GM12891 (cell line): ENCODE measurements around the gene ASIC1.

Source experiments
- PAX5 ChIP-seq: IDR thresholded peaks from 2 replicates; pipeline ENCODE4 v1.6.1; 2011; ENCODE audit warnings: low read length, moderate library complexity, mild to moderate bottlenecking; ENCODE audit not compliant: insufficient read depth, severe bottlenecking
- POLR2A ChIP-seq: IDR thresholded peaks from 2 replicates; pipeline ENCODE4 v1.6.1; 2011; ENCODE audit warnings: low read depth, low read length, control low read depth
- POLR2AphosphoS5 ChIP-seq: IDR thresholded peaks from 2 replicates; pipeline ENCODE4 v1.6.1; 2011; ENCODE audit warnings: low read depth, low read length, control low read depth
- POU2F2 ChIP-seq: IDR thresholded peaks from 2 replicates; pipeline ENCODE4 v1.6.1; 2011; ENCODE audit warnings: low read depth, mild to moderate bottlenecking, control low read depth, low read length, moderate library complexity
- SPI1 ChIP-seq: IDR thresholded peaks from 2 replicates; pipeline ENCODE4 v1.6.1; 2011; ENCODE audit warnings: low read depth, low read length, control low read depth
- TAF1 ChIP-seq: IDR thresholded peaks from 2 replicates; pipeline ENCODE4 v1.6.1; 2011; ENCODE audit warnings: low read depth, low read length, control low read depth

- no peak for TF ChIP-seq POLR2AphosphoS5
- TF ChIP-seq POLR2A: no peak
- TF ChIP-seq TAF1: no peak
- no peak for TF ChIP-seq SPI1
- no peak for TF ChIP-seq POU2F2
- no peak for TF ChIP-seq PAX5
Measured at GRCh38 chr12:50022903-50023302, 34.5 kb upstream of the ASIC1 start.
